Right lobe of liver (tissue), 6 donors: Measurements from ENCODE around the gene C1GALT1C1. TPM values are rescaled to one million over a fixed set of nuclear protein-coding genes. Genes with fewer than 3 reads are reported as not detected.
"Not testable (repeated sequence)": the region's sequence is repeated elsewhere in the genome, so short reads cannot be mapped to it uniquely, and the experiment has no call there.

Source experiments
- ATAC-seq, 4 donors: fragments of 200-7000 bp; cut with Tn5 transposase; one replicate each; pipeline ENCODE4 v1.9.1; 2020; ENCODE audit warnings: mild to moderate bottlenecking in 4 of 4, moderate library complexity in 4 of 4
- DNase-seq, 3 donors: peaks; one replicate each; pipeline ENCODE4 v3.0.0-alpha.2; 2020
- H3K27ac ChIP-seq, 3 donors: fragments of 200-600 bp; one replicate each; pipeline ENCODE4 v1.8.0; 2022
- H3K27me3 ChIP-seq, 2 donors: fragments of 200-600 bp; one replicate each; pipeline ENCODE4 v1.8.0; 2022
- H3K36me3 ChIP-seq, 4 donors: fragments of 200-600 bp; sonication (generic) in 1 of 4; one replicate each; pipeline versions ENCODE4 v1.5.1 to v1.8.0; 2017 to 2022; ENCODE audit warnings: control low read depth in 1 of 4
- H3K4me1 ChIP-seq, 4 donors: fragments of 200-600 bp; sonication (generic) in 1 of 4; one replicate each; pipeline versions ENCODE4 v1.5.1 to v1.8.0; 2017 to 2022; ENCODE audit warnings: control low read depth in 1 of 4
- H3K4me3 ChIP-seq, 3 donors: fragments of 200-600 bp; one replicate each; pipeline ENCODE4 v1.8.0; 2022
- H3K9me3 ChIP-seq, 4 donors: fragments of 200-600 bp; sonication (generic) in 1 of 4; one replicate each; pipeline versions ENCODE4 v1.5.1 to v1.8.0; 2017 to 2022; ENCODE audit warnings: control low read depth in 1 of 4
- POLR2A ChIP-seq: fragments of 450-650 bp; IDR thresholded peaks from one replicate; pipeline ENCODE4 v1.6.1; 2017; ENCODE audit warnings: antibody characterized with exemption, mild to moderate bottlenecking
- WGBS: methylation state at CpG from one replicate; pipeline ENCODE4 v1.1.6; 2018; ENCODE audit warnings: low coverage, low lambda C conversion rate; ENCODE audit not compliant: insufficient coverage; ENCODE audit errors: missing lambda C conversion rate; 5-methylcytosine and 5-hydroxymethylcytosine counted together
- intact Hi-C, 2 donors: fragments of 100-400 bp; cut with DNase I; formaldehyde crosslinking; loops; one replicate each; pipeline versions ENCODE4 v1.11.2 to v1.14.1; 2022
- total RNA-seq, 6 experiments: library from RNA; depleted of rRNA in 2 of 6; stranded (reverse); fragments of >200 nt in 2 of 6; fragmentation: NEBNext Ultra II Directional in 3 of 6; extraction: Animal tissue kit (Norgen Biotek cat#: 25700) in 3 of 6; gene quantifications; one replicate each; pipeline versions ENCODE4 v1.1.0 to v1.2.4, GENCODE V29; 2016 to 2023
- TF ChIP-seq, protein P1 (sequence below), 4 donors: fragments of 200-600 bp in 3 of 4; fragments of 450-650 bp in 1 of 4; IDR thresholded peaks; one replicate each; pipeline versions ENCODE4 v1.5.1 to v1.8.0; 2016 to 2022; ENCODE audit warnings: antibody characterized with exemption in 4 of 4, mild to moderate bottlenecking in 2 of 4
- donor health status: DM: no; HTN: yes; CAD: no.
- donor health status: DM: no; HTN: no; CAD: no.
- donor health status: DM: no; HTN: no; CAD: no.
- donor health status: DM: no; HTN: yes; CAD: no.
- donor health status: DM: no; HTN: yes; CAD: no.

C1GALT1C1 gene
- total RNA-seq, 6 experiments from 2014 or later = 12.2 to 37.1 (median 19.8) TPM

GRCh38 chrX:120671963-120672362, 42.1 kb upstream of the C1GALT1C1 start:
- Histone ChIP-seq H3K27me3 (no peaks in the 10 kb centered on the region), H3K4me3 (no peak overlapping the region), H3K27ac (peak overlapping the region in 1 of 3 donors; percentile 20), H3K4me1 (no peaks in the 10 kb centered on the region), H3K36me3 (no peaks in the 10 kb centered on the region), H3K9me3 (no peaks in the 10 kb centered on the region)
- TF ChIP-seq, protein P1, sequence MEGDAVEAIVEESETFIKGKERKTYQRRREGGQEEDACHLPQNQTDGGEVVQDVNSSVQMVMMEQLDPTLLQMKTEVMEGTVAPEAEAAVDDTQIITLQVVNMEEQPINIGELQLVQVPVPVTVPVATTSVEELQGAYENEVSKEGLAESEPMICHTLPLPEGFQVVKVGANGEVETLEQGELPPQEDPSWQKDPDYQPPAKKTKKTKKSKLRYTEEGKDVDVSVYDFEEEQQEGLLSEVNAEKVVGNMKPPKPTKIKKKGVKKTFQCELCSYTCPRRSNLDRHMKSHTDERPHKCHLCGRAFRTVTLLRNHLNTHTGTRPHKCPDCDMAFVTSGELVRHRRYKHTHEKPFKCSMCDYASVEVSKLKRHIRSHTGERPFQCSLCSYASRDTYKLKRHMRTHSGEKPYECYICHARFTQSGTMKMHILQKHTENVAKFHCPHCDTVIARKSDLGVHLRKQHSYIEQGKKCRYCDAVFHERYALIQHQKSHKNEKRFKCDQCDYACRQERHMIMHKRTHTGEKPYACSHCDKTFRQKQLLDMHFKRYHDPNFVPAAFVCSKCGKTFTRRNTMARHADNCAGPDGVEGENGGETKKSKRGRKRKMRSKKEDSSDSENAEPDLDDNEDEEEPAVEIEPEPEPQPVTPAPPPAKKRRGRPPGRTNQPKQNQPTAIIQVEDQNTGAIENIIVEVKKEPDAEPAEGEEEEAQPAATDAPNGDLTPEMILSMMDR (IDR thresholded peaks at IDR 0.05) = no peak
- TF ChIP-seq POLR2A = no peak
- intact Hi-C loops = no loop called here
- no peak for DNase-seq
- peak in 1 of 4 donors; percentile 25 for ATAC-seq

DNA sequence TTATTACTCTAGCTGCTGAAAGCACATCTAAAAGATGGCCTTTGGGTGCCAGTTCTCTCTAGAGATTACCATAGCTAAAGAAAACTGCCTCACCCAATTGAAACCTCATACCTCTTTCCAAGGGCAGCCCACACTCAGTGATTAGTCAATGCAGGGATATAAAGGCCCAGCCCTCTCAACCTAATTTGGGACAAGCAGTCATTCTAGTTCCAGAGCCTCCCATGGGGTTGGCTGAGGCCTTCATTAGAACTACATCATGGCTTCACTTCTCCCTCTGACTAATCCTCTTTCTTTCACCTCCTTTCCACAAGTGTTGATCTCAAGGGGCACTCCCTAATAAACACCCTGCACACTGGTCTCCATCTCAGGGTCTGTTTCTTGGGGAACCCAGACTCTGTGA, 38.5 kb upstream of the C1GALT1C1 start:
- H3K27ac ChIP-seq = no peak overlapping the region
- ATAC-seq (no peak), DNase-seq (no peak)
- no peaks in the 10 kb centered on the region for H3K4me1 ChIP-seq
- H3K9me3 ChIP-seq = no peaks in the 10 kb centered on the region
- H3K36me3 ChIP-seq = no peaks in the 10 kb centered on the region
- H3K4me3 ChIP-seq = no peak overlapping the region
- TF ChIP-seq, protein P1 (IDR thresholded peaks at IDR 0.05) = no peak
- TF ChIP-seq POLR2A = no peak
- no peaks in the 10 kb centered on the region for H3K27me3 ChIP-seq
- intact Hi-C loops = loop anchor here in 1 of 2 donors (10.0 kb wide), 1 partner anchor 164 kb away; no protein-coding TSS in a partner anchor

GRCh38 chrX:120664535-120664934, 34.7 kb upstream of the C1GALT1C1 start:
- H3K9me3 ChIP-seq, H3K27ac ChIP-seq, H3K4me1 ChIP-seq, ATAC-seq, H3K27me3 ChIP-seq, H3K36me3 ChIP-seq, H3K4me3 ChIP-seq, DNase-seq: not testable (repeated sequence)
- 68% methylated on average over 4 of the region's 4 CpGs for WGBS
- intact Hi-C loops = loop anchor here in 1 of 2 donors (10.0 kb wide), 1 partner anchor 160 kb away; no protein-coding TSS in a partner anchor

- H3K36me3 ChIP-seq = no peaks in the 10 kb centered on the region
- TF ChIP-seq POLR2A = no peak
- TF ChIP-seq, protein P1 (IDR thresholded peaks at IDR 0.05) = peak; percentile 36 to 50 (median 42)
- no peaks in the 10 kb centered on the region for H3K9me3 ChIP-seq
- no peak overlapping the region for H3K27ac ChIP-seq
- H3K4me3 ChIP-seq = no peak overlapping the region
- intact Hi-C loops = loop anchor here in 1 of 2 donors (10.0 kb wide), 1 partner anchor 159 kb away; no protein-coding TSS in a partner anchor
- DNase-seq (no peak), ATAC-seq (peak in 1 of 4 donors; percentile 33)
- WGBS = 9% methylated on average over 1 of the region's 1 CpG
- H3K27me3 ChIP-seq = no peaks in the 10 kb centered on the region
- H3K4me1 ChIP-seq = no peaks in the 10 kb centered on the region
Observed at GRCh38 chrX:120664081-120664480, 34.2 kb upstream of the C1GALT1C1 start.

GRCh38 chrX:120662662-120663061, 32.8 kb upstream of the C1GALT1C1 start:
- TF ChIP-seq, protein P1 (IDR thresholded peaks at IDR 0.05) = no peak
- TF ChIP-seq POLR2A = no peak
- H3K27ac ChIP-seq = no peak overlapping the region
- ATAC-seq = no peak
- no peak for DNase-seq
- H3K4me1 ChIP-seq = no peaks in the 10 kb centered on the region
- no peak overlapping the region for H3K4me3 ChIP-seq
- no peaks in the 10 kb centered on the region for H3K27me3 ChIP-seq
- 79% methylated on average over 5 of the region's 5 CpGs for WGBS
- intact Hi-C loops = loop anchor here in 1 of 2 donors (10.0 kb wide), 1 partner anchor 158 kb away; no protein-coding TSS in a partner anchor
- no peaks in the 10 kb centered on the region for H3K36me3 ChIP-seq
- no peaks in the 10 kb centered on the region for H3K9me3 ChIP-seq
